Retinal pigment epithelial cell (primary cell): ENCODE results near the gene THRB.

Source experiments
- DNase-seq: peaks from one replicate; pipeline ENCODE4 v3.0.0-alpha.2; 2010; ENCODE audit warnings: low read depth
- H3K4me3 ChIP-seq: 2 replicates; pipeline ENCODE4 v1.5.1; 2011; ENCODE audit warnings: mild to moderate bottlenecking, low read length, control low read depth, moderate library complexity
- CTCF ChIP-seq: conservative IDR thresholded peaks from 2 replicates; pipeline ENCODE4 v1.5.1; 2011; ENCODE audit warnings: low read depth, low read length, control low read depth, inconsistent platforms

The THRB gene

GRCh38 chr3:24490151-24490550 lies 4.5 kb downstream of the THRB start:
- H3K4me3 ChIP-seq, result no peak overlapping the region
- no peak for TF ChIP-seq CTCF
- no peak for DNase-seq

- TF ChIP-seq CTCF, result no peak
- no peak overlapping the region for H3K4me3 ChIP-seq
- DNase-seq, result no peak
Observed at GRCh38 chr3:24487325-24488262, 7.1 kb downstream of the THRB start.

- no peak overlapping the region for H3K4me3 ChIP-seq
- DNase-seq, result no peak
- no peak for TF ChIP-seq CTCF
Observed at GRCh38 chr3:24485511-24485910, 9.1 kb downstream of the THRB start.

- no peak for TF ChIP-seq CTCF
- H3K4me3 ChIP-seq, result no peak overlapping the region
- no peak for DNase-seq
Observed at GRCh38 chr3:24483873-24484272, 10.8 kb downstream of the THRB start.

GRCh38 chr3:24482096-24482705 lies 12.4 kb downstream of the THRB start:
- no peak overlapping the region for H3K4me3 ChIP-seq
- no peak for DNase-seq
- TF ChIP-seq CTCF, result no peak

- no peak for DNase-seq
- no peak overlapping the region for H3K4me3 ChIP-seq
- TF ChIP-seq CTCF, result no peak
Observed at GRCh38 chr3:24481193-24481592, 13.5 kb downstream of the THRB start.

GRCh38 chr3:24480497-24480896 lies 14.2 kb downstream of the THRB start:
- no peak for DNase-seq
- no peak for TF ChIP-seq CTCF
- no peak overlapping the region for H3K4me3 ChIP-seq
